Chondrocyte (in vitro differentiated cells): ENCODE results near the gene DENND10. TPM values are rescaled to one million over a fixed set of nuclear protein-coding genes. Genes with fewer than 3 reads are reported as not detected.

ENCODE experiments used
- DNase-seq: peaks from one replicate; pipeline ENCODE4 v3.0.0; 2021; ENCODE audit warnings: mixed read lengths, low spot score
- H3K27ac Mint-ChIP-seq: one replicate; pipeline ENCODE4 v1.8.0; 2021; ENCODE audit warnings: mild to moderate bottlenecking, moderate library complexity, mixed read lengths; ENCODE audit not compliant: unreplicated experiment
- H3K27me3 Mint-ChIP-seq: 2 replicates; pipeline ENCODE4 v1.8.0; 2021; ENCODE audit warnings: low read depth, mixed read lengths
- H3K36me3 Mint-ChIP-seq: 2 replicates; pipeline ENCODE4 v1.8.0; 2021; ENCODE audit warnings: low read depth, mixed read lengths
- H3K4me1 Mint-ChIP-seq: 2 replicates; pipeline ENCODE4 v1.8.0; 2021; ENCODE audit warnings: low read depth, mild to moderate bottlenecking, mixed read lengths
- H3K4me3 Mint-ChIP-seq: one replicate; pipeline ENCODE4 v1.8.0; 2021; ENCODE audit warnings: mild to moderate bottlenecking, moderate library complexity, mixed read lengths; ENCODE audit not compliant: unreplicated experiment
- H3K9me3 Mint-ChIP-seq: 2 replicates; pipeline ENCODE4 v1.8.0; 2021; ENCODE audit warnings: low read depth, mixed read lengths
- total RNA-seq: library from RNA; stranded (reverse); gene quantifications from 3 replicates; pipeline ENCODE4 v1.2.1, GENCODE V29; 2021
- TF ChIP-seq, protein P1 (sequence below): fragments of 200-600 bp; sonication (generic); IDR thresholded peaks from 2 replicates; pipeline ENCODE4 v1.5.0; 2021; ENCODE audit warnings: antibody characterized with exemption, mild to moderate bottlenecking, moderate library complexity

Gene DENND10
- total RNA-seq, 1 donor from 2014 or later = 43.0 TPM

- Mint-ChIP-seq H3K9me3 (no peaks in the 10 kb centered on the region), H3K4me1 (peaks cover 15% of the 10 kb centered on the region), H3K27ac (no peak overlapping the region), H3K4me3 (no peak overlapping the region), H3K27me3 (no peaks in the 10 kb centered on the region), H3K36me3 (peaks cover 44% of the 10 kb centered on the region)
- no peak for DNase-seq
- TF ChIP-seq, protein P1, sequence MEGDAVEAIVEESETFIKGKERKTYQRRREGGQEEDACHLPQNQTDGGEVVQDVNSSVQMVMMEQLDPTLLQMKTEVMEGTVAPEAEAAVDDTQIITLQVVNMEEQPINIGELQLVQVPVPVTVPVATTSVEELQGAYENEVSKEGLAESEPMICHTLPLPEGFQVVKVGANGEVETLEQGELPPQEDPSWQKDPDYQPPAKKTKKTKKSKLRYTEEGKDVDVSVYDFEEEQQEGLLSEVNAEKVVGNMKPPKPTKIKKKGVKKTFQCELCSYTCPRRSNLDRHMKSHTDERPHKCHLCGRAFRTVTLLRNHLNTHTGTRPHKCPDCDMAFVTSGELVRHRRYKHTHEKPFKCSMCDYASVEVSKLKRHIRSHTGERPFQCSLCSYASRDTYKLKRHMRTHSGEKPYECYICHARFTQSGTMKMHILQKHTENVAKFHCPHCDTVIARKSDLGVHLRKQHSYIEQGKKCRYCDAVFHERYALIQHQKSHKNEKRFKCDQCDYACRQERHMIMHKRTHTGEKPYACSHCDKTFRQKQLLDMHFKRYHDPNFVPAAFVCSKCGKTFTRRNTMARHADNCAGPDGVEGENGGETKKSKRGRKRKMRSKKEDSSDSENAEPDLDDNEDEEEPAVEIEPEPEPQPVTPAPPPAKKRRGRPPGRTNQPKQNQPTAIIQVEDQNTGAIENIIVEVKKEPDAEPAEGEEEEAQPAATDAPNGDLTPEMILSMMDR = no peak
Observed at GRCh38 chr10:119129721-119130120, 25.8 kb downstream of the DENND10 start.

GRCh38 chr10:119131512-119132240 is 27.8 kb downstream of the DENND10 start:
- DNase-seq = no peak
- peaks cover 22% of the 10 kb centered on the region for H3K4me1 Mint-ChIP-seq
- H3K9me3 Mint-ChIP-seq = no peaks in the 10 kb centered on the region
- no peak overlapping the region for H3K4me3 Mint-ChIP-seq
- peak overlapping the region; percentile 41 for H3K27ac Mint-ChIP-seq
- peaks cover 40% of the 10 kb centered on the region for H3K36me3 Mint-ChIP-seq
- TF ChIP-seq, protein P1 = no peak
- H3K27me3 Mint-ChIP-seq = no peaks in the 10 kb centered on the region

DNA sequence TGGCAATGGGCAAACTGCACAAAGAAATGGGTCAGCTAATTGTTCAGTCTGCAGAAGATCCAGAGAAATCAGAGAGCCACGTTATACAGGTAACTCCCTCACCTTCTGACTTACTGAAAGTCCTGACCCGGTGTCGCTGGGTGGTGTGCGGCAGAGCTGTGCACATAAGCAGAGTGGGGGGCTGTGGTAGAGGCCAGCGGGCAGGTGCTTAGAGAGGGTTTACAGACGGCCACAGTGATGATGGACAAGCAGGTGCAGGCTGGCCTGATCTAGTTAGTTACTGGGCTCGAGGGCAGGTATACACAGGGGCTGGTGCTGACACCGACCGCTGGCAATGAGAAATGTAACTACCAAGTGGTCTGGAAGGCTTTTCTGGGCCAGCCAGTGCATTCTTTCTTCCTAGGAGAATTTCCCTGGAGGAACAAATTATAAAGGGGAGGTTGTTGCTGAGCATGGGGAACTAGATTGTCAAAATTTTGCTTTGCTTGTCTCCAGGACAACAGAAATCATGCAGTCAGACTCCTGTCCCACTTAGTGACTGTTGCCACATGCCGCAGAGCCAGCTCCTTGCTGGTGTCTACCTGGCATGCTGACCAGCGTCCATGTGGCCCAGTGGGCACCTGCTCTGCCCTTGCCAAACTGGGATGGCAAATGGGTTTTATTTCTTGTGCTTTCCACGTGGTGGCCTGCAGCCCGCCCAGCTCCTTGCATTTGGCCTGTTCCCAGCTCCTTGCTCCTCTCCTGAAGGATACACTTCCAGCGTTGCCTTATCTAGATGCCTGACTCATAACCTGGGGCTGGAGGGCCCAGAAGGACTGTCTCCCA is 28.8 kb downstream of the DENND10 start:
- Mint-ChIP-seq H3K9me3 (no peaks in the 10 kb centered on the region), H3K36me3 (peaks cover 38% of the 10 kb centered on the region), H3K27me3 (no peaks in the 10 kb centered on the region), H3K4me3 (no peak overlapping the region), H3K4me1 (peaks cover 22% of the 10 kb centered on the region), H3K27ac (peak overlapping the region; percentile 39)
- TF ChIP-seq, protein P1 = no peak
- DNase-seq = no peak

- H3K27me3 Mint-ChIP-seq = no peaks in the 10 kb centered on the region
- no peak for DNase-seq
- TF ChIP-seq, protein P1 = no peak
- peaks cover 22% of the 10 kb centered on the region for H3K4me1 Mint-ChIP-seq
- H3K36me3 Mint-ChIP-seq = peaks cover 36% of the 10 kb centered on the region
- no peak overlapping the region for H3K4me3 Mint-ChIP-seq
- H3K27ac Mint-ChIP-seq = no peak overlapping the region
- H3K9me3 Mint-ChIP-seq = no peaks in the 10 kb centered on the region
Observed at GRCh38 chr10:119133949-119134348, 30.0 kb downstream of the DENND10 start.

- H3K36me3 Mint-ChIP-seq = peaks cover 24% of the 10 kb centered on the region
- H3K9me3 Mint-ChIP-seq = no peaks in the 10 kb centered on the region
- TF ChIP-seq, protein P1 = no peak
- H3K27ac Mint-ChIP-seq = peak overlapping the region; percentile 64
- no peaks in the 10 kb centered on the region for H3K27me3 Mint-ChIP-seq
- H3K4me1 Mint-ChIP-seq = peaks cover 20% of the 10 kb centered on the region
- DNase-seq = no peak
- no peak overlapping the region for H3K4me3 Mint-ChIP-seq
Observed at GRCh38 chr10:119135513-119135881, 31.6 kb downstream of the DENND10 start.
